Subcutaneous preadipocyte (primary cell): ENCODE data around the gene TCEANC2. TPM values are rescaled to one million over a fixed set of nuclear protein-coding genes. Genes with fewer than 3 reads are reported as not detected.

Experiments
- small RNA-seq: library from RNA; depleted of rRNA; stranded (forward); fragments of <200 nt; gene quantifications from one replicate; pipeline ENCODE3, GENCODE V24; 2012
- total RNA-seq: library from RNA; depleted of rRNA; stranded (reverse); fragments of >200 nt; gene quantifications from 2 replicates; pipeline ENCODE4 v1.2.3, GENCODE V29; 2012

Gene TCEANC2
- 2.2 and 5.1 TPM in 2 replicates for total RNA-seq

GRCh38 chr1:54052934-54053744 is at the start of gene TCEANC2, which contains the start of gene TMEM59:
TCEANC2 (plus strand) TSS chr1:54053608; CDS start chr1:54054423, 815 bp downstream.
TMEM59 (minus strand) TSS chr1:54053204; CDS start chr1:54053188, 16 bp downstream.

DNA sequence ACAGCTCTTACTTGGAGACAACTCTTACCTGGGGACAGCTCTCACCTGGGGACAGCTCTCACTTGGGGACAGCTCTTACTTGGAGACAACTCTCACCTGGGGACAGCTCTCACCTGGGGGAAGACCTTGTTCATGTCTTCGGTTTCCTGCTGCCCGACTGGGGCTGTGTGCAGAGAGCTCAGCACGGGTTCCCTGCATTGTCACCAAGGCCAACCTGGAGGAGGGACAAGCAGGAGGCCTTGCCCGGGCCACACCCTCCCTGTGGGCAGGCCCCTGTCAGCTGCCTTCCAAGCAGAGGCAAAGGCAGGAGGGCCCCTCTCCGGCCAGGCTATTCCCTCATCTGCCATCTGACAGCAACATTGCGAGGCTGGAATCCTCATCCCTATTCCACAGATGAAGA is 35.4 kb upstream of the TCEANC2 start, which contains the start of gene LDLRAD1:
TSS of gene LDLRAD1 (minus strand) at position 208 of the 400 bp plus-strand sequence. CDS start at position 134, 74 bp downstream.

GRCh38 chr1:54152696-54153095 is 99.3 kb downstream of the TCEANC2 start, which contains the start of gene CDCP2:
CDCP2 (minus strand) TSS chr1:54153000; CDS start chr1:54152922, 78 bp downstream.

Small RNA genes within 50 kb of the gene (small RNA-seq; reads per million reads assigned to genes)
- gene AL353898.1 = not detected
- gene AL353898.2 = not detected

Other genes with a start within 250 kb of the TCEANC2 start
- gene NDC1, start 215.3 kb upstream of the TCEANC2 start, total RNA-seq = 32.0 and 46.1 TPM in 2 replicates
- gene YIPF1, start 163.8 kb upstream of the TCEANC2 start, total RNA-seq = 16.0 and 17.6 TPM in 2 replicates
- not detected in 2 replicates for gene DIO1, start 159.4 kb upstream of the TCEANC2 start, total RNA-seq
- 25.4 and 27.9 TPM in 2 replicates for gene IFT25, start 107.9 kb upstream of the TCEANC2 start, total RNA-seq
- gene LRRC42, start 107.3 kb upstream of the TCEANC2 start, total RNA-seq = 29.3 and 30.9 TPM in 2 replicates
- not detected in 2 replicates for gene LDLRAD1, start 35.4 kb upstream of the TCEANC2 start, total RNA-seq
- gene TMEM59, start 404 bp upstream of the TCEANC2 start, total RNA-seq = 116 and 150 TPM in 2 replicates
- not detected in 2 replicates for gene CDCP2, start 99.4 kb downstream of the TCEANC2 start, total RNA-seq
- gene CYB5RL, start 146.4 kb downstream of the TCEANC2 start, total RNA-seq = 7.6 and 8.5 TPM in 2 replicates
- gene MRPL37, start 146.6 kb downstream of the TCEANC2 start, total RNA-seq = 102 and 119 TPM in 2 replicates